Ovary (tissue), 3 donors: ENCODE results near the gene USP9Y.

Experiments used
- EP300 ChIP-seq: sonication (generic); formaldehyde crosslinking; IDR thresholded peaks from one replicate; pipeline ENCODE4 v1.6.1; 2017; ENCODE audit warnings: antibody characterized with exemption
- TF ChIP-seq, protein P1 (sequence below), 3 donors: fragments of 450-650 bp in 2 of 3; fragments of 200-600 bp in 1 of 3; IDR thresholded peaks; one replicate each; pipeline versions ENCODE4 v1.5.1 to v1.8.0; 2016 to 2022; ENCODE audit warnings: antibody characterized with exemption in 3 of 3, mild to moderate bottlenecking in 1 of 3
- donor health status: DM: no; HTN: no; CAD: no.

DNA sequence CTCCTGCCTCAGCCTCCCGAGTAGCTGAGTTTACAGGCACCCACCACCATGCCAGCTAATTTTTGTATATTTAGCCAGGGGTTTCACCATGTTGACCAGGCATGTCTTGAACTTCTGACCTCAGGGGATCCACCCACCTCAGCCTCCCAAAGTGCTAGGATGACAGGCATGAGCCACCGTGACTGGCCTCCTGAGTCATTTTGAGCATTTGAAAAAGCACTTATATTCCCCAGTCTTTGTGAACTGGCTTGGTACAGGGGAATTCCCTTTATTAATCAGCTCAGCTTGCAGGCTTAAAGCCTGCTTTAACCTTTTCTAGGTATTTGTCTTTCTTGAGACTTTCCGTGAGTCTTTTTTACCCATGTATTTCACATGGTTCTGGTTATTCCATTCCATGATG, 32.6 kb downstream of the USP9Y start:
- TF ChIP-seq, protein P1, sequence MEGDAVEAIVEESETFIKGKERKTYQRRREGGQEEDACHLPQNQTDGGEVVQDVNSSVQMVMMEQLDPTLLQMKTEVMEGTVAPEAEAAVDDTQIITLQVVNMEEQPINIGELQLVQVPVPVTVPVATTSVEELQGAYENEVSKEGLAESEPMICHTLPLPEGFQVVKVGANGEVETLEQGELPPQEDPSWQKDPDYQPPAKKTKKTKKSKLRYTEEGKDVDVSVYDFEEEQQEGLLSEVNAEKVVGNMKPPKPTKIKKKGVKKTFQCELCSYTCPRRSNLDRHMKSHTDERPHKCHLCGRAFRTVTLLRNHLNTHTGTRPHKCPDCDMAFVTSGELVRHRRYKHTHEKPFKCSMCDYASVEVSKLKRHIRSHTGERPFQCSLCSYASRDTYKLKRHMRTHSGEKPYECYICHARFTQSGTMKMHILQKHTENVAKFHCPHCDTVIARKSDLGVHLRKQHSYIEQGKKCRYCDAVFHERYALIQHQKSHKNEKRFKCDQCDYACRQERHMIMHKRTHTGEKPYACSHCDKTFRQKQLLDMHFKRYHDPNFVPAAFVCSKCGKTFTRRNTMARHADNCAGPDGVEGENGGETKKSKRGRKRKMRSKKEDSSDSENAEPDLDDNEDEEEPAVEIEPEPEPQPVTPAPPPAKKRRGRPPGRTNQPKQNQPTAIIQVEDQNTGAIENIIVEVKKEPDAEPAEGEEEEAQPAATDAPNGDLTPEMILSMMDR (IDR thresholded peaks at IDR 0.05), result no peak
- TF ChIP-seq EP300, result no peak
